Inflammatory macrophage (primary cell): ENCODE measurements around the gene CLOCK.

ENCODE experiments used
- DNase-seq, 2 donors: peaks; one replicate each; pipeline ENCODE4 v3.0.0-alpha.2; 2020 to 2022

The CLOCK gene

DNA sequence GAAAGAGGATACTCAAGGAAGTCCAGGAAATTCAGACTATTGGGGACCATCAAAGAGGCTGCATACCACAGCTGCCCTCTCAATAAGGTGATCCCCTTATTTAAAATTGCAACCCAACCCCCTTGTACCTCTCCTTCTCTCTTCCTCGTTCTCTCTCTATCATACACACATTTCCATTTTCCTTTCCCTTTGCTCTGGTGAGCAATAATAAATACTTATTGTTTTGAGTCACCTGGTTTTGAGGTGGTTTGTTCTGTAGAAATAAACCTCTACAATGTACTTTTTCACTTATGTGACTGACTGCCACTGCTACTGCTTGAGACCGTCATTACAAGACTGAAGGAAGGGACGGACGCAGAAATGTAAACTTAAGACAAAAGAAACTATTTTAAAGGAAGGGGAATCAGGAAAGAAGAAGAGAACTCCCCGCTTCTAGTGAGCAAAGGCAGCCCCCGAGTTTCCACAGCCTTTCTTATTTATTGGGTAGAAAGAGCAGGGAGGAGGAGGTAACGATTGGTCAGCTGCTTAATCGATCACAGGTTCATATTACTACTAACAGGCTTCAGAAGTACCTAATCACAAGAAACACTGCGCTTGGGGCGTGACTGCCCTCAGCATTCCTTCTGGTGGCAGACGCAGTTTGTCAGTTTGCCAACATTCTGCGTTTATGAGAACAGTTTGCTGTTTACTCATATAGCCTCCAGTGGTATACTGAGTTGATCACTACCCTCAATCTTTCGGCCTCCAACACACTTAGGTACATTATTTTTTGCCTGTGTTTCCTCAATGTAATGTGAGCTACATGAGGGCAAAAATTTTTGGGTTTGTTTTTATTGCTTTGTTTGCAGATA lies 167.9 kb downstream of the CLOCK start:
- DNase-seq = no peak
